NT2/D1 (cell line): ENCODE data around the gene PARVA.

Experiments
- DNase-seq: peaks from one replicate; pipeline ENCODE4 v3.0.0-alpha.2; 2011; ENCODE audit warnings: low read depth, low spot score
- H3K27me3 ChIP-seq: 2 replicates; pipeline ENCODE4 v1.6.0; 2011; ENCODE audit warnings: mild to moderate bottlenecking; ENCODE audit not compliant: insufficient read length, insufficient read depth
- H3K36me3 ChIP-seq: 2 replicates; pipeline ENCODE4 v1.6.1; 2011; ENCODE audit warnings: mild to moderate bottlenecking, low read length, mixed read lengths; ENCODE audit not compliant: insufficient read depth, insufficient read length
- H3K4me1 ChIP-seq: 2 replicates; pipeline ENCODE4 v1.5.1; 2011; ENCODE audit not compliant: insufficient read depth, insufficient read length
- H3K4me3 ChIP-seq: 2 replicates; pipeline ENCODE4 v1.5.1; 2011; ENCODE audit warnings: low read depth; ENCODE audit not compliant: insufficient read length
- H3K9ac ChIP-seq: 2 replicates; pipeline ENCODE4 v1.6.0; 2011; ENCODE audit warnings: low read depth; ENCODE audit not compliant: insufficient read length
- H3K9me3 ChIP-seq: 2 replicates; pipeline ENCODE4 v1.5.1; 2011; ENCODE audit warnings: mild to moderate bottlenecking, low read length; ENCODE audit not compliant: insufficient read depth
- SUZ12 ChIP-seq: IDR thresholded peaks from 2 replicates; pipeline ENCODE4 v1.6.1; 2011; ENCODE audit not compliant: insufficient read length, insufficient read depth; ENCODE audit errors: extremely low read depth
- YY1 ChIP-seq: IDR thresholded peaks from 2 replicates; pipeline ENCODE4 v1.6.1; 2011; ENCODE audit not compliant: insufficient read length, insufficient read depth
- ZNF274 ChIP-seq: IDR thresholded peaks from 2 replicates; pipeline ENCODE4 v1.6.1; 2011; ENCODE audit warnings: mild to moderate bottlenecking, low read depth, low read length

Gene PARVA

GRCh38 chr11:12429155-12429554 lies 51.8 kb downstream of the PARVA start:
- DNase-seq, result no peak
- Histone ChIP-seq H3K9ac (no peak overlapping the region), H3K9me3 (no peaks in the 10 kb centered on the region), H3K27me3 (no peaks in the 10 kb centered on the region), H3K36me3 (no peaks in the 10 kb centered on the region), H3K4me3 (no peak overlapping the region), H3K4me1 (peaks cover 2% of the 10 kb centered on the region)
- TF ChIP-seq ZNF274 (no peak), SUZ12 (no peak), YY1 (no peak)

GRCh38 chr11:12430351-12430750 lies 53.0 kb downstream of the PARVA start:
- TF ChIP-seq YY1 (no peak), SUZ12 (no peak), ZNF274 (no peak)
- DNase-seq, result no peak
- H3K4me3 ChIP-seq, result no peak overlapping the region

GRCh38 chr11:12430954-12431595 lies 53.7 kb downstream of the PARVA start:
- H3K9me3 ChIP-seq, result no peaks in the 10 kb centered on the region
- peaks cover 2% of the 10 kb centered on the region for H3K4me1 ChIP-seq
- peaks cover under 1% of the 10 kb centered on the region for H3K36me3 ChIP-seq
- no peaks in the 10 kb centered on the region for H3K27me3 ChIP-seq
- no peak for DNase-seq
- no peak overlapping the region for H3K4me3 ChIP-seq
- H3K9ac ChIP-seq, result no peak overlapping the region
- no peak for TF ChIP-seq YY1
- no peak for TF ChIP-seq ZNF274
- TF ChIP-seq SUZ12, result no peak

More at GRCh38 chr11:12430351-12430750, 53.0 kb downstream of the PARVA start:
- peaks cover 2% of the 10 kb centered on the region for H3K4me1 ChIP-seq
- H3K36me3 ChIP-seq, result no peaks in the 10 kb centered on the region
- H3K9ac ChIP-seq, result no peak overlapping the region
- H3K27me3 ChIP-seq, result no peaks in the 10 kb centered on the region
- no peaks in the 10 kb centered on the region for H3K9me3 ChIP-seq

GRCh38 chr11:12432507-12432906 lies 55.1 kb downstream of the PARVA start:
- no peak for DNase-seq
- Histone ChIP-seq H3K4me3 (no peak overlapping the region), H3K9me3 (no peaks in the 10 kb centered on the region), H3K36me3 (peaks cover 7% of the 10 kb centered on the region), H3K27me3 (no peaks in the 10 kb centered on the region), H3K4me1 (peaks cover 2% of the 10 kb centered on the region), H3K9ac (no peak overlapping the region)
- TF ChIP-seq SUZ12 (no peak), YY1 (no peak), ZNF274 (no peak)

- Histone ChIP-seq H3K36me3 (peaks cover 7% of the 10 kb centered on the region), H3K9me3 (no peaks in the 10 kb centered on the region), H3K4me1 (peaks cover 2% of the 10 kb centered on the region), H3K9ac (no peak overlapping the region), H3K27me3 (no peaks in the 10 kb centered on the region), H3K4me3 (no peak overlapping the region)
- DNase-seq, result no peak
- no peak for TF ChIP-seq SUZ12
Observed at GRCh38 chr11:12433121-12433520, 55.8 kb downstream of the PARVA start.

- Histone ChIP-seq H3K4me1 (peaks cover 2% of the 10 kb centered on the region), H3K9me3 (no peaks in the 10 kb centered on the region), H3K4me3 (no peak overlapping the region), H3K27me3 (no peaks in the 10 kb centered on the region), H3K36me3 (peaks cover 7% of the 10 kb centered on the region), H3K9ac (no peak overlapping the region)
- no peak for TF ChIP-seq ZNF274
- TF ChIP-seq SUZ12, result no peak
- TF ChIP-seq YY1, result no peak
- no peak for DNase-seq
Observed at GRCh38 chr11:12433571-12434324, 56.4 kb downstream of the PARVA start.

- H3K36me3 ChIP-seq, result peaks cover 7% of the 10 kb centered on the region
- peaks cover 2% of the 10 kb centered on the region for H3K4me1 ChIP-seq
- TF ChIP-seq YY1 (no peak), SUZ12 (no peak)
- no peaks in the 10 kb centered on the region for H3K27me3 ChIP-seq
- no peak for DNase-seq
- no peak overlapping the region for H3K9ac ChIP-seq
- H3K9me3 ChIP-seq, result no peaks in the 10 kb centered on the region; the same call in 1 of the 2 replicates
- H3K4me3 ChIP-seq, result no peak overlapping the region
Observed at GRCh38 chr11:12434325-12434654, 56.9 kb downstream of the PARVA start.

GRCh38 chr11:12435264-12435663 lies 57.9 kb downstream of the PARVA start:
- Histone ChIP-seq H3K36me3 (peaks cover 7% of the 10 kb centered on the region), H3K27me3 (no peaks in the 10 kb centered on the region), H3K4me1 (peaks cover 4% of the 10 kb centered on the region), H3K9me3 (peaks cover 5% of the 10 kb centered on the region; the same call in 1 of the 2 replicates), H3K4me3 (no peak overlapping the region), H3K9ac (no peak overlapping the region)
- no peak for TF ChIP-seq YY1
- no peak for TF ChIP-seq ZNF274
- no peak for TF ChIP-seq SUZ12
- no peak for DNase-seq
